PFSK-1 (cell line): ENCODE measurements around the gene OR8B2.

Source experiments
- FOXP2 ChIP-seq: optimal IDR thresholded peaks from 2 replicates; pipeline ENCODE3; 2011; ENCODE audit warnings: borderline replicate concordance, control low read depth, inconsistent platforms; ENCODE audit not compliant: insufficient read depth; ENCODE audit errors: extremely low read length, extremely low read depth
- POLR2AphosphoS5 ChIP-seq: IDR thresholded peaks from 2 replicates; pipeline ENCODE4 v1.6.1; 2012; ENCODE audit warnings: low read depth, mild to moderate bottlenecking, control low read depth, low read length, moderate library complexity
- SIN3A ChIP-seq: IDR thresholded peaks from 2 replicates; pipeline ENCODE4 v1.6.1; 2012; ENCODE audit warnings: mild to moderate bottlenecking, low read length, moderate library complexity, borderline replicate concordance; ENCODE audit not compliant: insufficient read depth
- TAF1 ChIP-seq: IDR thresholded peaks from 2 replicates; pipeline ENCODE4 v1.6.1; 2012; ENCODE audit warnings: low read length, control low read depth, borderline replicate concordance; ENCODE audit not compliant: insufficient read depth
- TF ChIP-seq, protein P1 (sequence below), 2 experiments: IDR thresholded peaks; 2 replicates each; pipeline versions ENCODE4 v1.6.1 to v1.8.0; 2011 to 2012; ENCODE audit warnings: low read depth in 2 of 2, low read length in 2 of 2, control low read depth in 1 of 2, inconsistent platforms in 1 of 2, mild to moderate bottlenecking in 1 of 2, moderate library complexity in 1 of 2; ENCODE audit not compliant: insufficient read depth in 1 of 2

The OR8B2 gene

DNA sequence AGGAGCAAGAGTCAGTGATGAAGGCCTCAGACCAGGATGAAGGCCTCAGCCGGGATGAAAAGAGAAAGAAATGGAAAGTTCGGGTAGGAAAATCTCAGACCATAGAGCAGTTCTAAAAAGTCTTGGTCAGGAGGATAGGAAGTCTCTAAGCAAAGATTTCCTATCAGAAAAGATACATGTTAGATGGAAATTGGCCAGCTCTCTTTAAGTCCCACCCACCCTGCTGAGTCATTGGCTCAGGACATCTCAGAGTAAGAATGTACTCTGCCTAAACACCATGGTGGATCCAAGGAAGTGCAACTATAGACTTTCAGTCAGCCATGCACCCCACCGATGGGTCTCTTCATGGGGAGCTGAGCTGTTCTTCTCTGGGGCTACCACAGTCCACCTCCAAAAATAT is 10.1 kb upstream of the OR8B2 start:
- TF ChIP-seq SIN3A (no peak), FOXP2 (no peak)

DNA sequence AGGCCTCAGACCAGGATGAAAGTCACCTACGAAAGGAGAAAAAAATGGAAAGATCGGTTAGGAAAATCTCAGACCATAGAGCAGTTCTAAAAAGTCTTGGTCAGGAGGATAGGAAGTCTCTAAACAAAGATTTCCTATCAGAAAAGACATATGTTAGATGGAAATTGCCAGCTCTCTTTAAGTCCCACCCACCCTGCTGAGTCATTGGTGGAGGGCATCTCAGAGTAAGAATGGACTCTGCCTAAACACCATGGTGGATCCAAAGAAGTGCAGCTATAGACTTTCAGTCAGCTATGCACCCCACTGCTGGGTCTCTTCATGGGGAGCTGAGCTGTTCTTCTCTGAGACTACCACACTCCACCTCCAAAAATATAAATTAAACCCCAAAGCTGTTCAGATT is 3.7 kb downstream of the OR8B2 start:
- TF ChIP-seq TAF1: no peak
- TF ChIP-seq, protein P1, sequence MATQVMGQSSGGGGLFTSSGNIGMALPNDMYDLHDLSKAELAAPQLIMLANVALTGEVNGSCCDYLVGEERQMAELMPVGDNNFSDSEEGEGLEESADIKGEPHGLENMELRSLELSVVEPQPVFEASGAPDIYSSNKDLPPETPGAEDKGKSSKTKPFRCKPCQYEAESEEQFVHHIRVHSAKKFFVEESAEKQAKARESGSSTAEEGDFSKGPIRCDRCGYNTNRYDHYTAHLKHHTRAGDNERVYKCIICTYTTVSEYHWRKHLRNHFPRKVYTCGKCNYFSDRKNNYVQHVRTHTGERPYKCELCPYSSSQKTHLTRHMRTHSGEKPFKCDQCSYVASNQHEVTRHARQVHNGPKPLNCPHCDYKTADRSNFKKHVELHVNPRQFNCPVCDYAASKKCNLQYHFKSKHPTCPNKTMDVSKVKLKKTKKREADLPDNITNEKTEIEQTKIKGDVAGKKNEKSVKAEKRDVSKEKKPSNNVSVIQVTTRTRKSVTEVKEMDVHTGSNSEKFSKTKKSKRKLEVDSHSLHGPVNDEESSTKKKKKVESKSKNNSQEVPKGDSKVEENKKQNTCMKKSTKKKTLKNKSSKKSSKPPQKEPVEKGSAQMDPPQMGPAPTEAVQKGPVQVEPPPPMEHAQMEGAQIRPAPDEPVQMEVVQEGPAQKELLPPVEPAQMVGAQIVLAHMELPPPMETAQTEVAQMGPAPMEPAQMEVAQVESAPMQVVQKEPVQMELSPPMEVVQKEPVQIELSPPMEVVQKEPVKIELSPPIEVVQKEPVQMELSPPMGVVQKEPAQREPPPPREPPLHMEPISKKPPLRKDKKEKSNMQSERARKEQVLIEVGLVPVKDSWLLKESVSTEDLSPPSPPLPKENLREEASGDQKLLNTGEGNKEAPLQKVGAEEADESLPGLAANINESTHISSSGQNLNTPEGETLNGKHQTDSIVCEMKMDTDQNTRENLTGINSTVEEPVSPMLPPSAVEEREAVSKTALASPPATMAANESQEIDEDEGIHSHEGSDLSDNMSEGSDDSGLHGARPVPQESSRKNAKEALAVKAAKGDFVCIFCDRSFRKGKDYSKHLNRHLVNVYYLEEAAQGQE (IDR thresholded peaks at IDR 0.05; ENCODE audit: insufficient read depth in 1 of 2, low read depth in 2 of 2, low read length in 2 of 2): no peak
- no peak for TF ChIP-seq FOXP2
- no peak for TF ChIP-seq SIN3A
- TF ChIP-seq POLR2AphosphoS5: no peak

DNA sequence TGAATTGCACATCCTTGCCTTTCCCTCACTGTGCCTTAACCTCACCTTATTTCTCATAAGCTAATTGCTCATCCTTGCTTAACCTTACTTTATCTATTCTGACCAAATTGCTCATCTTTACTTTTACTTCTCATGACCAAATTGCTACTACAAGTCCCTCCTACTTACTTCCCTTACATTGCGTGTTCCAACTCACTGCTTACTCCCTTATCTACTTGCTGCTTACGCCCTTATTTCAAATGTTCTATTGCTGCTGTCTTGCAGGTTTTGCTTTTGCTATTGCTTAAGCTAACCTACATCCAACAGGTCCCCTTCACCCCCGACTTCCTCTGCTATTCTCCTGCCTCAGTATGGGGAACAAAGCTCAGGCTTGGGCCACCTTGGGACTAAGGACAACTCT is 8.0 kb downstream of the OR8B2 start:
- TF ChIP-seq SIN3A (no peak), POLR2AphosphoS5 (no peak), TAF1 (no peak), FOXP2 (no peak)
- TF ChIP-seq, protein P1 (IDR thresholded peaks at IDR 0.05; ENCODE audit: insufficient read depth in 1 of 2, low read depth in 2 of 2, low read length in 2 of 2): no peak

DNA sequence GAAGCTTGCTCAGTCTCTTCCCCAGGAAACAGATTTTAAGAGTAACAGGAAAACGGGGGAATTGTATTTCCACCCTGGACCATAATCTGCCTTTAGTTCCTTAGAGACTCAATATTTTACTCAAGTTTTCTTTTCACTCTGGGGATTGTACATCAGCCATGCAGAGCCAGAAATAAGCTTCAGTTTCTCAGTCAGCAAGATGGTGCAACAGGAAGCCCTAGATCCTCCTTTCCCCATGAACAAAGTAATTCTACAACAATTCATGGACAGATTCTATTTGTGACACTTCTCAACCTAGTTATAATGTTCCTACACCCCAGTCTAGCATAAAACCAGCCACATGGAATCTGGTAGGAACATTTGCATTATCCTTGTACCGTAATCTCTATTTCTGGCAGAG is 24.7 kb downstream of the OR8B2 start:
- no peak for TF ChIP-seq SIN3A
- no peak for TF ChIP-seq FOXP2
- TF ChIP-seq TAF1: no peak
- TF ChIP-seq POLR2AphosphoS5: no peak
- TF ChIP-seq, protein P1 (IDR thresholded peaks at IDR 0.05; ENCODE audit: insufficient read depth in 1 of 2, low read depth in 2 of 2, low read length in 2 of 2): no peak

DNA sequence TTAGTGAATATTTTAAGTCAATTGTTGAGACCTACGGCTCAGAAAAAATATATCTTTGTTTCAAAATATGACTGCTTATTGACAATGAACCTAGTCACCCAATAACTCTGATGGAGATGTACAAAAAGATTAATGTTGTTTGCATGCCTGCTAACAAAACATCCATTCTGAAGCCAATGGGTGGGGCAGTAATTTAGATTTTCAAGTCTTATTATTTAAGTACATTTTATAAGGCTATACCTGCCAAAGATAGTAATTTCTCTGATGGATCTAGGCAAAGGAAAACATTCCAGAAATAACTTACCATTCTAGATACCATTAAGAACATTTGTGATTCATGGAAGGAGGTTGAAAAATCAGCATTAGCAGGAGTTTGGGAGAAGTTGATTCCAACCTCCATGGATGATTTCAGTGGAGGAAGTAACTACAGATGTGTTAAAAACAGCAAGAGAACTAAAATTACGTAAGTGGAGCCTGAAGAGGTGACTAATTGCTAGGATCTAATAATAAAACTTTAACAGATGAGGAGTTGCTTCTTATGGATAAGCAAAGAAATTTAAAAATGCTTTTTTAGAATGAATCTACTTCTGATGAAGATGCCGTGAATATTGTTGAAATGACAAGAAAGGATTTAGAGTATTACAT is 37.9 kb downstream of the OR8B2 start:
- TF ChIP-seq TAF1 (no peak), FOXP2 (no peak), SIN3A (no peak), POLR2AphosphoS5 (no peak)
- TF ChIP-seq, protein P1 (IDR thresholded peaks at IDR 0.05; ENCODE audit: insufficient read depth in 1 of 2, low read depth in 2 of 2, low read length in 2 of 2): no peak
